Measurements from ENCODE around the gene AMIGO3. TPM values are rescaled to one million over a fixed set of nuclear protein-coding genes. Genes with fewer than 3 reads are reported as not detected.

The AMIGO3 gene
- total and polyA plus RNA-seq, 10 of the 15 experiments (the other 5 are each of a cell fraction or from before 2014, with no cell fraction given), result 0.07 to 1.3 (median 0.44) TPM; not detected in 3

GRCh38 chr3:49738067-49738713, 18.7 kb upstream of the AMIGO3 start:
- POLR2A ChIA-PET, result no interaction called here
- SMC1A ChIA-PET (ENCODE audit: uncharacterized antibody, unreplicated experiment), result no interaction called here
- in situ Hi-C loops (cut with MboI) (no loop called here), intact Hi-C loops (cut with micrococcal nuclease; ENCODE audit: unreplicated experiment) (no loop called here)
- DNase-seq (ENCODE audit: low read depth, low spot score) (no peak), ATAC-seq (no peak), FAIRE-seq (no peak)
- CTCF ChIA-PET, result interaction anchor here (1.3 kb wide), 1 partner anchor 17 kb away, joined by 3 read pairs; no protein-coding TSS in a partner anchor
- RAD21 ChIA-PET (ENCODE audit: unreplicated experiment), result no interaction called here
- H3K4me2 ChIP-seq (ENCODE audit: control insufficient read depth, insufficient read depth), result no peak overlapping the region
- no peak overlapping the region for H3K27ac ChIP-seq (ENCODE audit: control insufficient read depth, insufficient read depth)
- no peak overlapping the region for H3K4me3 ChIP-seq
- no peak overlapping the region for H3K9ac ChIP-seq (ENCODE audit: control insufficient read depth, insufficient read depth, low read length)
- no peaks in the 10 kb centered on the region for H4K20me1 ChIP-seq (ENCODE audit: control insufficient read depth, insufficient read depth)
- no TSS peak for BruUV-seq (replicated peaks)
- no peak for TF ChIP-seq KLF5 (IDR thresholded peaks at IDR 0.05; ENCODE audit: partially characterized antibody)
- TF ChIP-seq, protein P1, sequence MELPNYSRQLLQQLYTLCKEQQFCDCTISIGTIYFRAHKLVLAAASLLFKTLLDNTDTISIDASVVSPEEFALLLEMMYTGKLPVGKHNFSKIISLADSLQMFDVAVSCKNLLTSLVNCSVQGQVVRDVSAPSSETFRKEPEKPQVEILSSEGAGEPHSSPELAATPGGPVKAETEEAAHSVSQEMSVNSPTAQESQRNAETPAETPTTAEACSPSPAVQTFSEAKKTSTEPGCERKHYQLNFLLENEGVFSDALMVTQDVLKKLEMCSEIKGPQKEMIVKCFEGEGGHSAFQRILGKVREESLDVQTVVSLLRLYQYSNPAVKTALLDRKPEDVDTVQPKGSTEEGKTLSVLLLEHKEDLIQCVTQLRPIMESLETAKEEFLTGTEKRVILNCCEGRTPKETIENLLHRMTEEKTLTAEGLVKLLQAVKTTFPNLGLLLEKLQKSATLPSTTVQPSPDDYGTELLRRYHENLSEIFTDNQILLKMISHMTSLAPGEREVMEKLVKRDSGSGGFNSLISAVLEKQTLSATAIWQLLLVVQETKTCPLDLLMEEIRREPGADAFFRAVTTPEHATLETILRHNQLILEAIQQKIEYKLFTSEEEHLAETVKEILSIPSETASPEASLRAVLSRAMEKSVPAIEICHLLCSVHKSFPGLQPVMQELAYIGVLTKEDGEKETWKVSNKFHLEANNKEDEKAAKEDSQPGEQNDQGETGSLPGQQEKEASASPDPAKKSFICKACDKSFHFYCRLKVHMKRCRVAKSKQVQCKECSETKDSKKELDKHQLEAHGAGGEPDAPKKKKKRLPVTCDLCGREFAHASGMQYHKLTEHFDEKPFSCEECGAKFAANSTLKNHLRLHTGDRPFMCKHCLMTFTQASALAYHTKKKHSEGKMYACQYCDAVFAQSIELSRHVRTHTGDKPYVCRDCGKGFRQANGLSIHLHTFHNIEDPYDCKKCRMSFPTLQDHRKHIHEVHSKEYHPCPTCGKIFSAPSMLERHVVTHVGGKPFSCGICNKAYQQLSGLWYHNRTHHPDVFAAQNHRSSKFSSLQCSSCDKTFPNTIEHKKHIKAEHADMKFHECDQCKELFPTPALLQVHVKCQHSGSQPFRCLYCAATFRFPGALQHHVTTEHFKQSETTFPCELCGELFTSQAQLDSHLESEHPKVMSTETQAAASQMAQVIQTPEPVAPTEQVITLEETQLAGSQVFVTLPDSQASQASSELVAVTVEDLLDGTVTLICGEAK (IDR thresholded peaks at IDR 0.05; ENCODE audit: borderline replicate concordance), result no peak
- no peak for TF ChIP-seq ZNF384 (IDR thresholded peaks at IDR 0.05; ENCODE audit: borderline replicate concordance, low read depth, low read length)
- no peak for TF ChIP-seq RFX5 (IDR thresholded peaks at IDR 0.05; ENCODE audit: low read depth, low read length)
- TF ChIP-seq BCLAF1 (IDR thresholded peaks at IDR 0.05), result no peak
- no peak for TF ChIP-seq POU2F2 (IDR thresholded peaks at IDR 0.05; ENCODE audit: borderline replicate concordance, low read depth, low read length)
- H3K36me3 ChIP-seq (ENCODE audit: control insufficient read depth in 2 of 2, insufficient read depth in 2 of 2, low read length in 1 of 2), result peaks cover 9 to 17% of the 10 kb centered on the region in 2 experiments
- H3K4me1 ChIP-seq (ENCODE audit: control insufficient read depth, insufficient read depth, low read length), result no peaks in the 10 kb centered on the region
- H2AFZ ChIP-seq (ENCODE audit: control insufficient read depth, low read depth, low read length), result no peak overlapping the region
- H3K79me2 ChIP-seq (ENCODE audit: control insufficient read depth, insufficient read depth, low read length), result no peaks in the 10 kb centered on the region
- WGBS (ENCODE audit: insufficient coverage, insufficient replicate concordance, low lambda C conversion rate, missing lambda C conversion rate), result over 99% methylated on average over 11 of the region's 11 CpGs
- H3K9me3 ChIP-seq (replicated peaks; ENCODE audit: control insufficient read depth, insufficient read depth, low read length), result no peaks in the 10 kb centered on the region
- no peaks in the 10 kb centered on the region for H3K27me3 ChIP-seq (replicated peaks in 1 of 2; ENCODE audit: control insufficient read depth in 2 of 2, insufficient read depth in 2 of 2, low read length in 1 of 2)

Measured in GM12878 (cell line).